ENCODE results near the gene HOXD11.
A peak's percentile ranks its signal among the peaks of the same experiment; 100 is the strongest.

Gene HOXD11

DNA sequence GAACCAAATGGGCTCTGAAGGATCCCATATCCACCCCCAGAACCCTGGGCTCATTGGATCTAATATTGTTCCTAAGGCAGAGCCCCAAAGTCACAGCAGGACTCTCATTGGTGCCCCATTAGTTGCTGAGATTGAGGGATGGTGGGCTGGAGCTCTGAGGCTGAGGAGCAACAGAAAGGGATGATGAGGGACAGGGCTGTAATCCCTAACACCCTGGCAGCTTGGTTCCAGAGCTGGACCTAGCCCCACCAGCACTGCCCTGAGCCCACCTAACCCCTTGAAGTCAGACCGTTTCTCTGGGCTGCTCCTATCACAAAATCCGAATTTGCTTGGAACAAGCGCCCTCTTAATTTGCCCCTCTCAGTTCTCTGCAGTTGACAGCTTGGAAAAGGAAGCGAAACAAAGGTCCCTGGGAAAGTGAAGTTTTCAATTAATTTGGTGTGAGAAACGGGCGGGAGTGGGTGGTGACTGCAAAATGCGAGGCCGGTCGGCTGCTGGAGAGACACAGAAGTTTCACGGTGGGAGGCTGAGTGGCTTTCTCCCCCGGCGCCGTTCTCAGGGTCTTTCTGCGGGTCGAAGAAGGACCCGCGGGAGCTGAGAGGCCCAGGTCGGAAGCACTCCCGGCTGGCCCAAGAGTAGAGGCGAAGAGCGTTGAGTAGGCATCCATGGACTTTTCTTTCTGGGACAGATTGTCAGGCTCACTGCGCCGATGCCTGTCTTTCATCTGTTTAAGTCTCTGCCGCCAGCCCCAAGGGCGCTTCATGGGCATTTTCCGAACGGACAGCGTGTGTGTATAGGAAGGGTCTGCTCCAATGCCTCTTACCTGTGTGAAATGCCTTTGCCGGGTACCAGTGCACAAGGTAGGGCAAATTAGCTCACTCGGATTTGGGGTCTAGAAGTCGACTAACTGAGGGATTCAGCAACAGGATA lies 15.5 kb upstream of the HOXD11 start:
- in situ Hi-C loops (cut with MboI; ENCODE audit: low pct_unique_long_range_greater_than_20kb, low sequenced_read_pairs), result loop anchor here (25.0 kb wide), 2 partner anchors 404 to 729 kb away; no protein-coding TSS in a partner anchor
- DNase-seq, result no peak

DNA sequence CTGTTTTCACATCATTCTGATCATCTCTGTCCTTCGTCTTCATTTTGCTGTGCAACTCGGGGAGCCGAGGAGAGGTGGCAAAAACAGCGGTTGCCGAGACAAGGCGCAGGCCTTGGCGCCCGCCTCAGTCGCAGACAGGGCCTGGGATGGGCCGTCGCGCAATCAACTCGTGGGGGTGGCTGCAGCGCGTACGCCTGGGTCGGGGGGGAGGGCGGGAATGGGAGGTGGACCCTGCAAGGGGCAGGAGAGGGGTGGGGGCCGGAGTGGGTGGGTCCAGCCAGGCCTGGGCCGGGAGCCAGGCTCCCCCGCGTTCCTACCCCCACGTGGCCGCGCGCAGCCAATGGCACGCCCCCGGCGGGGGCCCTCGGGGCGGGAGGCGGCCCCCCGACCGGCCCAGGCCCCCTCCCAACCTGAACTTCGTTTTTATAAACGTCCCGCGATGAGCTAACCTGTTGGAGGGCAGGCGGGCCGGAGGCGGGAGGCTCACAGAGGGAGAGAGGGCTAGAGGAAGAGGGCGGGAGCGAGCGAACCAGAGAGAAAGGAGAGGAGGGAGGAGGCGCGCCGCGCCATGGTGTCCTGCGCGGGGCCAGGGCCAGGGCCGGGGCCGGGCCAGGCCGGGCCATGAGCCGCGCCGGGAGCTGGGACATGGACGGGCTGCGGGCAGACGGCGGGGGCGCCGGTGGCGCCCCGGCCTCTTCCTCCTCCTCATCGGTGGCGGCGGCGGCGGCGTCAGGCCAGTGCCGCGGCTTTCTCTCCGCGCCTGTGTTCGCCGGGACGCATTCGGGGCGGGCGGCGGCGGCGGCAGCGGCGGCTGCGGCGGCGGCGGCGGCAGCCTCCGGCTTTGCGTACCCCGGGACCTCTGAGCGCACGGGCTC lies 14.6 kb upstream of the HOXD11 start, which contains the start of gene HOXD13:
TSS of gene HOXD13 (plus strand) at position 452 of the 875 bp plus-strand sequence. CDS start at position 622, 170 bp downstream.
- no peak for DNase-seq
- in situ Hi-C loops (cut with MboI; ENCODE audit: low pct_unique_long_range_greater_than_20kb, low sequenced_read_pairs), result loop anchor here (25.0 kb wide), 2 partner anchors 405 to 730 kb away; no protein-coding TSS in a partner anchor

- in situ Hi-C loops (cut with MboI; ENCODE audit: low pct_unique_long_range_greater_than_20kb, low sequenced_read_pairs), result loop anchor here (25.0 kb wide), 2 partner anchors 406 to 731 kb away; no protein-coding TSS in a partner anchor
- no peak for DNase-seq
These were observed 13.8 kb upstream of the HOXD11 start for GRCh38 chr2:176093145-176093897.

GRCh38 chr2:176093898-176094249 lies 13.2 kb upstream of the HOXD11 start:
- in situ Hi-C loops (cut with MboI; ENCODE audit: low pct_unique_long_range_greater_than_20kb, low sequenced_read_pairs), result loop anchor here (25.0 kb wide), 2 partner anchors 407 to 732 kb away; no protein-coding TSS in a partner anchor

GRCh38 chr2:176094349-176094748 lies 12.7 kb upstream of the HOXD11 start:
- no peak for DNase-seq
- in situ Hi-C loops (cut with MboI; ENCODE audit: low pct_unique_long_range_greater_than_20kb, low sequenced_read_pairs), result loop anchor here (25.0 kb wide), 2 partner anchors 407 to 732 kb away; no protein-coding TSS in a partner anchor

More at GRCh38 chr2:176093898-176094249, 13.2 kb upstream of the HOXD11 start:
- no peak for DNase-seq

DNA sequence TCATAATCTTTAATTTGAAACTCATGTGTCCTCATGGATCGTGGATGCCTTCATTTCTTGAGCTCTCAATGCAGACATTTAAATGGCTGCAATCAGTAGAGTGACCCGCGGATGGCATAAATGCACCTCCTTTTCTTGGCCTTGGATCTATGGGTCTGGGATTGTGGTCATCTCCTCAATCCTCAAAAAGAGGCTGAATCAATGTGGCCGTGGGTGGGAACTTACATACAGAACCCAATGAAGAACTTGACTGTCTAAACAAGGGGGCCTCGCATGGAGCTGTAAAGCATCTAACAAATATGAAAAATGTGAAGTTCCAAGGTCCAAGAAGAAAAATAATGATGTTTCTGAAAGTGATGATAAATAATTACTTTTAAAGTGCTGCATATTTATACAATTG lies 11.7 kb upstream of the HOXD11 start:
- in situ Hi-C loops (cut with MboI; ENCODE audit: low pct_unique_long_range_greater_than_20kb, low sequenced_read_pairs), result loop anchor here (25.0 kb wide), 2 partner anchors 408 to 733 kb away; no protein-coding TSS in a partner anchor
- no peak for DNase-seq

DNA sequence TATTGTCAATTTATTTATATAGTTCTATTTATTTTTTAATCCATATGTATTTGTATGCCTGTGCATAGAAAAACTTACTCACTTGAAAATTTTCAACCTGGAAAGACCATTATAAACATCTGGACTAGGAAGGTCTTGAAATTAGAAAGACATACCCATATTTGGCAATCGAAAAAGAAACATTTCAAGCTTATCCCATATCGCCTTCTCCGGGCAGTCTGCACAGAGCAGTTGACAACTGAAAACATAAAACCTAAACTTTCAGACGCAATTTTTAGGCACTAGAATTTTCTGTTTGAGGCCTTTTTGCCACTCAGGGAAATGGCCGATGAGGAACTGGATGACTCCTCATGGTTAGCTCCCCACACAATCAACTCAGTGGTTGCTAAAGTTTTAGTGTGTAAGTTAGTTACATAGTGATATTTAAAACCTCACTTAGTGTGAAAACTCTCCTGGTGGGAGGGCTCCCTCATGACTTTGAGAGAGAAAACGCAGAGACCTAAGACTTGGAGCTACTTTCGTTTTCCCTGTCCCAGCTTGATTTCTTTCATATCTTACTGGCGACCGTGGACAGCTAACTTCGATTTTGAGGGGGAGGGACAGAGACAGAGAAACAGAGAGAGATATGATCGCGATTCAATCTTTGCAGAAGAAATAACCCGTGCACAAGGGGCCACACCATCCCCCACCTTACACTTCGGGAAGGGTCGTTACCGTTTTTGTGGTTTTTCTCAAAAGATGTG lies 10.7 kb upstream of the HOXD11 start:
- in situ Hi-C loops (cut with MboI; ENCODE audit: low pct_unique_long_range_greater_than_20kb, low sequenced_read_pairs), result loop anchor here (25.0 kb wide), 2 partner anchors 409 to 734 kb away; no protein-coding TSS in a partner anchor
- DNase-seq, result no peak

DNA sequence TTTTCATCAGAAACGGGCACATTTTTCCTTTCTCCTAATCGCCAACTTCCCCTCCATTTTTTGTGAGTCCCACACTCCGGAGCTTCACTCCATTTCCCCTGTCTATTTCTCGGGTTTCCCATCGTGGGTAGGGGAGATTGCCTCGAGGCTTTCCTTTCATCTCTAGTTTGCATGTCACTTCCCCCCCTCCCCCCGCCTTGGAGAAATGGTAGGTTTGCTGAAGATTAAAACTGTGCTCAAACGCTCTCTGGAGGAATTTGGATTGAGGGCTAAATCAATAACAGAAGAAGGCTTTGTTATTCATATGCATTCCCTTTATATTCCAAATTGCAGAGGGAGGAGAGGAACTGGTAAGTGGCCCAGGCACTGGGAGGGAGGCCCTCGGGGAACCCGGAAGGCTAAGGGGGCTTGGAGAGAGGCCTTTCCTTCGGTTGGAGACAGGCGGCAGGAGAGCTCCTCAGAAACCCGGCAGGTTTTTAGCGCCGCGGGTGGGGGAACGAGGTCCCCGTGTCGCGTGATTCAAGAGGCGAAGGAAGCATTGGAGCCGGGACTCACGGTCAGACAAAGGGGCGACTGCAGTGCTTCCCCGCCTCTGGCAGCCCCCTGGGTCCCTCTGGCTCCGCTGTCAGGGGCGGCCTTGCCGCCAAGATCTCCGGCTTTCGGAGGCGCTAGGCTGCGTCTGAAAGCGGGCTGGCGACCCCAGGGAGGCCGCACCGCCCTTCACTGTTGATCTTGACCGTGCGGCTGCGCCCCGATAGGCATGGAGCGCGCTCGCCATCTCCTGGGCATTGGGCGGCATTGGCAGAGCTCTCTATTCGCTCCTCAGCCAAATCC lies 9.9 kb upstream of the HOXD11 start:
- DNase-seq, result peak; percentile 85
- in situ Hi-C loops (cut with MboI; ENCODE audit: low pct_unique_long_range_greater_than_20kb, low sequenced_read_pairs), result loop anchor here (25.0 kb wide), 2 partner anchors 410 to 735 kb away; no protein-coding TSS in a partner anchor

- no peak for DNase-seq
- in situ Hi-C loops (cut with MboI; ENCODE audit: low pct_unique_long_range_greater_than_20kb, low sequenced_read_pairs), result loop anchor here (25.0 kb wide), 2 partner anchors 411 to 736 kb away; no protein-coding TSS in a partner anchor
These were observed 9.2 kb upstream of the HOXD11 start for GRCh38 chr2:176097820-176098365.

GRCh38 chr2:176098366-176099158 lies 8.5 kb upstream of the HOXD11 start:
- in situ Hi-C loops (cut with MboI; ENCODE audit: low pct_unique_long_range_greater_than_20kb, low sequenced_read_pairs), result loop anchor here (25.0 kb wide), 2 partner anchors 411 to 736 kb away; no protein-coding TSS in a partner anchor
- DNase-seq, result no peak

GRCh38 chr2:176099159-176099727 lies 7.8 kb upstream of the HOXD11 start:
- DNase-seq, result no peak

GRCh38 chr2:176099728-176100546 lies 7.1 kb upstream of the HOXD11 start, which contains the start of gene HOXD12:
Gene HOXD12 (plus strand): TSS chr2:176099795. CDS start chr2:176099802, 7 bp downstream.
- in situ Hi-C loops (cut with MboI; ENCODE audit: low pct_unique_long_range_greater_than_20kb, low sequenced_read_pairs), result loop anchor here (25.0 kb wide), 2 partner anchors 413 to 738 kb away; no protein-coding TSS in a partner anchor
- DNase-seq, result no peak

More at GRCh38 chr2:176099159-176099727, 7.8 kb upstream of the HOXD11 start:
- in situ Hi-C loops (cut with MboI; ENCODE audit: low pct_unique_long_range_greater_than_20kb, low sequenced_read_pairs), result loop anchor here (25.0 kb wide), 2 partner anchors 412 to 737 kb away; no protein-coding TSS in a partner anchor

DNA sequence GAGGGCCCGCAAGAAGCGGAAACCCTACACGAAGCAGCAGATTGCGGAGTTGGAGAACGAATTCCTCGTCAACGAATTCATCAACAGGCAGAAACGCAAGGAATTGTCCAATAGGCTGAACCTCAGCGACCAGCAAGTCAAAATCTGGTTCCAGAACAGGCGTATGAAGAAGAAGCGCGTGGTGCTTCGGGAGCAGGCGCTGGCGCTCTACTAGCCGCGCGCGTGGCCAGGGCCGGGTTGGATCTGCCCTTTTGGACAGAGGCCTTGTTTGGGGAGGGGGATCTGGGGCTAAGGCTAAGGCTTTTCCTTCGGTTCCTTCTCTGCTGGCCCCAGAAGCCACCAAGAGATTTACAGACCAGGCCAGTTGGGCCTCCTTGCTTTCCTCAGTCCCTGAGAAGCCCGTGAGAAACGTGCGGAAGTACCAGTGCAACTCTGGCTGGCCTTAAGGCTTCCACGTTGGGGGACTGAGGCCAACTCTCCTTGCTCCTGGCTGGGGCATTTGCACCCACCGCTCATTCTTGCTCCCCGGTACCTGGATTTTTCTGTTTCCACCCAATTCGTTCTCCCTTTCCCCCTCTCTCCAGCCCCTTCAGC lies 6.4 kb upstream of the HOXD11 start:
- in situ Hi-C loops (cut with MboI; ENCODE audit: low pct_unique_long_range_greater_than_20kb, low sequenced_read_pairs), result no loop called here

DNA sequence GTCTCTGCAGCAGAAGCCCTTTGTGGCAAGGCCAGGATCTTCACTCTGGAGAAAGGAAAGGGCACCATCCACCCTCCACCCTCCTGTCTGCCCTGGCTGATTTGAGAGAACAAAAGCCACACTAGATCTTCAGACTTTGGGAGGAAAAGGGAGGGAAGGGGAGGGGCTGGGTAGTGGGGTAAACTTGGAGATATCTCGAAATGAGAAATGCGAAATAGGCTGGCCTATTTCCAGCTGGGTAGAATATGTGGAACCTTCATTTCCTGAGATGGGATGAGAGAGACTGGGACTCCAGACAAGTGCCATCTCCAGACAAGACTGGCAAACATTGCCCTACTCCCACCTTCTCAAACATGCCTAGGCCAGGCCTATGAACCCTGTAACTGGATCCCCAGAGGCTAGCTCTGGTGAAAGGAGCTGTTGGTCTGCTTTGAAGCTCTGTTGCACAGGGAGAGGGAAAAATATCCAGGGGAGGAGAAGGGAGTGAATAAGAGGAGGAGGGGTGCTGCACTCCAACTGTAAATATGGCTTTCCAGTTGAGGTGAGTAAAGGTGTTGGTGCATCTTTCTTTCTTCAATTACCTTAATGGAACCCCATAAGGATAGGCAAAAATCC lies 5.8 kb upstream of the HOXD11 start:
- in situ Hi-C loops (cut with MboI; ENCODE audit: low pct_unique_long_range_greater_than_20kb, low sequenced_read_pairs), result no loop called here
- DNase-seq, result no peak

More for the DNA sequence above, 6.4 kb upstream of the HOXD11 start:
- no peak for DNase-seq
